Activated naive CD8-positive, alpha-beta T cell treated with anti-CD3 and anti-CD28 coated beads, Interleukin-2, amount 10 ng/mL, durations not matched to agents 7 days and 5 days (primary cell): ENCODE results near the gene ARPC5. TPM values are rescaled to one million over a fixed set of nuclear protein-coding genes. Genes with fewer than 3 reads are reported as not detected.

Source experiments
- ATAC-seq: fragments of 150-1000 bp; cut with Tn5 transposase; one replicate; pipeline ENCODE4 v1.10.0; 2021; ENCODE audit warnings: low read depth, moderate library complexity
- POLR2A ChIA-PET: fragments of 350-600 bp; sonication (Branson Sonifier 250); formaldehyde crosslinking; loops from one replicate; lab custom pipeline; 2021; ENCODE audit warnings: antibody characterized with exemption; lab: Charles Lee
- DNase-seq: peaks from one replicate; pipeline ENCODE4 v3.0.0; 2021
- H3K27ac Mint-ChIP-seq: one replicate; pipeline ENCODE4 v1.8.0; 2022; ENCODE audit warnings: mild to moderate bottlenecking, mixed read lengths
- H3K27me3 Mint-ChIP-seq: one replicate; pipeline ENCODE4 v1.8.0; 2022; ENCODE audit warnings: mild to moderate bottlenecking, moderate library complexity, mixed read lengths
- H3K36me3 Mint-ChIP-seq: one replicate; pipeline ENCODE4 v1.8.0; 2021; ENCODE audit warnings: mild to moderate bottlenecking, mixed read lengths
- H3K4me1 Mint-ChIP-seq: one replicate; pipeline ENCODE4 v1.8.0; 2021; ENCODE audit warnings: mixed read lengths
- H3K4me3 Mint-ChIP-seq: one replicate; pipeline ENCODE4 v1.8.0; 2022; ENCODE audit warnings: mild to moderate bottlenecking, moderate library complexity, mixed read lengths
- H3K9me3 Mint-ChIP-seq: one replicate; pipeline ENCODE4 v1.8.0; 2021; ENCODE audit warnings: mixed read lengths
- total RNA-seq, 2 experiments: library from RNA; stranded (reverse); gene quantifications; one replicate each; pipeline ENCODE4 v1.2.3, GENCODE V29; 2021

The ARPC5 gene
- total RNA-seq, 2 experiments from 2014 or later, result 186 to 207 TPM

- Mint-ChIP-seq H3K4me3 (peak overlapping the region; percentile 7), H3K36me3 (peaks cover 2% of the 10 kb centered on the region), H3K27me3 (peaks cover under 1% of the 10 kb centered on the region), H3K27ac (peak overlapping the region; percentile 5), H3K9me3 (no peaks in the 10 kb centered on the region), H3K4me1 (peaks cover 32% of the 10 kb centered on the region)
- peak; percentile 61 for ATAC-seq
- DNase-seq, result peak; percentile 68
- POLR2A ChIA-PET, result interaction anchor here (1.0 kb wide), 1 partner anchor 29 kb away, joined by 3 read pairs; no protein-coding TSS in a partner anchor
Observed at GRCh38 chr1:183655562-183656075, 20.0 kb upstream of the ARPC5 start.

DNA sequence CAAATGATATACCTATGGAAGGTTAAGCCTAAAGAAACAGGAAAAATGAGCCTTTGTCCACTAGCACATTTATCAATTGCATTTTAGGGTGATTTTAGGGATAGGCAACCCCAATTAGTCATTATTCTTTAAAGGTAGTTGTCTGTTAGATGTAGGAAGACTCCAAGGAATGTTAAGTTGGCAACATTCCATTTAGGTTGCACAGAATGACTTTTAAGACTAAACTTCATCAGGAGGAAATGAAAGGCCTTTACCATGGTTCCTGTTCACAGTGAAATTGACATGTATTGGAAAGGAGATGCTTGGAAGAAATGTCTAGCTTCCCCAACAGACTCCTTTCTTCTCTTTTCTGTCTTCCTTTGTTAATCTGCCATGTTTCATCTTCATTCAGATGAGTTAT lies 19.1 kb upstream of the ARPC5 start:
- peaks cover 32% of the 10 kb centered on the region for H3K4me1 Mint-ChIP-seq
- ATAC-seq (no peak), DNase-seq (no peak)
- no peaks in the 10 kb centered on the region for H3K27me3 Mint-ChIP-seq
- H3K4me3 Mint-ChIP-seq, result no peak overlapping the region
- no peaks in the 10 kb centered on the region for H3K9me3 Mint-ChIP-seq
- no peak overlapping the region for H3K27ac Mint-ChIP-seq
- peaks cover 2% of the 10 kb centered on the region for H3K36me3 Mint-ChIP-seq
- POLR2A ChIA-PET, result interaction anchor here (1.0 to 1.2 kb wide), 2 partner anchors 30 to 176 kb away, joined by 3 read pairs; no protein-coding TSS in a partner anchor

DNA sequence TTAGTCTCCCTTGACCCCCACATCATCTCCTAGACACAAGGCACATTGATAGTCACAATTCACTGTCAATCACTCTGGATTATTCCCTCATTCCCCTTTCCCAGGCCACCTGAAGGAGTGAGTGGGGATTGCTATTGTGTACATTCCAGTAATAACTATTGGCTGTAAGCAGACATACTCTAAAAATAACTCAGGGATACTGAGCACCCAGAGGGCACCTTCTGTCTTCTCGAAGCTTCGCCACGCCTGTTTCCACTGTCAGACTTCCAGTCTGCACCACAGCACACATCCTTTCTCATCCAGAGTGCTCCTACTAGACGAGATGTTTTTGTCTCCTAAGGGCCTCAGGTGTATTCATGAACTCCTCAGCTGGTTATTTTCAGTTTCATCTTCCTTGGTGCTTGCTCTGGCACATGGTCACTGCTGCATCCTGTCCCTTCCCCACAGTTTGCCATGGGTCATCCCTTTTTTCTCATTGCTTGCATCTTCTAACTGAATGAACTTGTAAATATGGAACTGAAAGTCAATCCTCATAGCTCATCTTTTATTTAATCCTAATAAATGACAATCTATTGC lies 18.4 kb upstream of the ARPC5 start:
- ATAC-seq (no peak), DNase-seq (no peak)
- H3K9me3 Mint-ChIP-seq, result no peaks in the 10 kb centered on the region
- peaks cover 32% of the 10 kb centered on the region for H3K4me1 Mint-ChIP-seq
- no peaks in the 10 kb centered on the region for H3K27me3 Mint-ChIP-seq
- no peak overlapping the region for H3K4me3 Mint-ChIP-seq
- peaks cover 2% of the 10 kb centered on the region for H3K36me3 Mint-ChIP-seq
- H3K27ac Mint-ChIP-seq, result peak overlapping the region; percentile 5
- POLR2A ChIA-PET, result interaction anchor here (1.2 to 1.3 kb wide), 2 partner anchors 20 to 175 kb away, joined by 3 to 6 read pairs; no protein-coding TSS in a partner anchor

DNA sequence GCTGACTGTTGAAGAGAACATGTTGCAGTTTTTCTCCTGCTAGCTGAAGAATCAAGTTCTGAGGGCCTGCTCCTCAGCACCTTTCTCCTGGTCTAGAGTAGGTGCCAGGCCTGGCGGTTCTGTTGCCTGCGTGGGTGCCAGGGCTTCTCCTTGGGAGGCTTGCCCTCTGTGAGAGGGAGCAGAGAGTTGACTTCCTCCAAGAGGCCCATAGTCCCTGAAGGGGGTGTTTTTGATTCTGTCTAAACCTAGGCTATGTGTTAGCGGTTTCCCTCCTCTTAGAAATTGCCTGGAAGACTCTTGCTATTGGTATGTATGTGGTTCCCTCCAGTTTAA lies 17.8 kb upstream of the ARPC5 start:
- Mint-ChIP-seq H3K4me3 (no peak overlapping the region), H3K27ac (peak overlapping the region; percentile 5), H3K9me3 (no peaks in the 10 kb centered on the region), H3K4me1 (peaks cover 32% of the 10 kb centered on the region), H3K36me3 (peaks cover 2% of the 10 kb centered on the region), H3K27me3 (no peaks in the 10 kb centered on the region)
- DNase-seq (no peak), ATAC-seq (no peak)
- POLR2A ChIA-PET, result interaction anchor here (0.6 to 1.3 kb wide), 3 partner anchors 20 to 1392 kb away, joined by 3 to 6 read pairs (median 5); no protein-coding TSS in a partner anchor

- no peak for DNase-seq
- H3K4me3 Mint-ChIP-seq, result peak within 1 kb of the TSS; percentile 35
- peak; percentile 40 for ATAC-seq
- POLR2A ChIA-PET, result interaction anchor here (0.6 to 1.3 kb wide), 2 partner anchors 19 to 1393 kb away, joined by 5 to 6 read pairs; no protein-coding TSS in a partner anchor
- H3K27ac Mint-ChIP-seq, result peak within 1 kb of the TSS; percentile 58
- H3K36me3 Mint-ChIP-seq, result peaks cover 2% of the 10 kb centered on the region
- H3K4me1 Mint-ChIP-seq, result peaks cover 32% of the 10 kb centered on the region
- H3K9me3 Mint-ChIP-seq, result no peaks in the 10 kb centered on the region
- H3K27me3 Mint-ChIP-seq, result no peaks in the 10 kb centered on the region
Observed at GRCh38 chr1:183652547-183653461, 17.2 kb upstream of the ARPC5 start, which contains the start of gene APOBEC4. APOBEC4 (minus strand) TSS chr1:183653316; CDS start chr1:183648781, 4,535 bp downstream.

- ATAC-seq (peak; percentile 73), DNase-seq (no peak)
- Mint-ChIP-seq H3K9me3 (no peaks in the 10 kb centered on the region), H3K36me3 (peaks cover 2% of the 10 kb centered on the region), H3K4me1 (peaks cover 32% of the 10 kb centered on the region), H3K27me3 (no peaks in the 10 kb centered on the region), H3K4me3 (peak overlapping the region; percentile 35), H3K27ac (peak overlapping the region; percentile 58)
- POLR2A ChIA-PET, result no interaction called here
Observed at GRCh38 chr1:183652107-183652506, 16.5 kb upstream of the ARPC5 start.

GRCh38 chr1:183651612-183652011 lies 16.0 kb upstream of the ARPC5 start:
- ATAC-seq, result no peak
- no peak for DNase-seq
- H3K36me3 Mint-ChIP-seq, result peaks cover 2% of the 10 kb centered on the region
- peak overlapping the region; percentile 58 for H3K27ac Mint-ChIP-seq
- peak overlapping the region; percentile 35 for H3K4me3 Mint-ChIP-seq
- peaks cover 32% of the 10 kb centered on the region for H3K4me1 Mint-ChIP-seq
- POLR2A ChIA-PET, result no interaction called here
- H3K9me3 Mint-ChIP-seq, result no peaks in the 10 kb centered on the region
- no peaks in the 10 kb centered on the region for H3K27me3 Mint-ChIP-seq

DNA sequence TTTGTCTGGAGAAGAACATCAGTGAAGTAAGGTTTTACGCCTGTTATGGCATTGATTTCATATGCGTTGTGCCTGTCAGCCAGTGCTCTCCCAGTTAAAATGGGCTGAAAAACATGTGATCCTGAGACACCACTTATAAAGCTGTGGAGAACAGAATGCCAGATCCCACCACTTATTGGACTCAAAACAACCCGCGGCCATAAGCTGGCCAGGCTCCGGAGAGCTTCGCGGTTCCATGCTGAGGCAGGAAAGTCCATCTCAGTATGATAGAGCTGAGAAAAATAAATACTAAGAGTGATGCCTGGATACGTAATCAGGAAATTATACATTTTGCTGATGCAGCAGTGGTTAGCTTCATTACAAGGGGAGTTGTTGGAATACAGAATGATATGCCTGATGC lies 12.5 kb upstream of the ARPC5 start:
- DNase-seq (no peak), ATAC-seq (no peak)
- POLR2A ChIA-PET, result no interaction called here
- H3K27ac Mint-ChIP-seq, result no peak overlapping the region
- H3K9me3 Mint-ChIP-seq, result no peaks in the 10 kb centered on the region
- peaks cover 19% of the 10 kb centered on the region for H3K4me1 Mint-ChIP-seq
- H3K36me3 Mint-ChIP-seq, result peaks cover 2% of the 10 kb centered on the region
- H3K4me3 Mint-ChIP-seq, result no peak overlapping the region
- no peaks in the 10 kb centered on the region for H3K27me3 Mint-ChIP-seq

DNA sequence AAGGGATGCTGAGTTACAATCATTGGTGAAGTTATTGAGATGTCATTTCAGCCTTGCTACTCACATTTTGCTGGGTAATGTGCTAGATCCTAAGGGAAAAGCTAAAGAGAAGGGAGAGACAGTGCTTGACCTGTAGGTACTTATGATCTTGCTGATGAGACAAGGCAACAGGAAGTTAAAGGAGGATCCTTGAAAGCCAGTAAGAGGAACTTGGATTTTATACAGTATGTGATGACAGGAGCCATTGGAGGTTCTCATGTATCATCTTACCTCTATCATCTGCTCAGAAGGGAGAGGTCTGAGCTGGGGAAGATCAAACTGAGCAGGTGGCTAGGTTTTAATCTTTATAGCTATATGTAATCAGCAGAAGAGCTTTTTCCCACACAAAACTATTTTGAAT lies 11.2 kb upstream of the ARPC5 start:
- Mint-ChIP-seq H3K27ac (no peak overlapping the region), H3K36me3 (peaks cover 1% of the 10 kb centered on the region), H3K9me3 (no peaks in the 10 kb centered on the region), H3K4me1 (peaks cover 6% of the 10 kb centered on the region), H3K27me3 (no peaks in the 10 kb centered on the region), H3K4me3 (no peak overlapping the region)
- POLR2A ChIA-PET, result no interaction called here
- DNase-seq, result no peak
- ATAC-seq, result no peak

- ATAC-seq (no peak), DNase-seq (no peak)
- POLR2A ChIA-PET, result no interaction called here
- Mint-ChIP-seq H3K27ac (no peak overlapping the region), H3K9me3 (no peaks in the 10 kb centered on the region), H3K27me3 (no peaks in the 10 kb centered on the region), H3K4me3 (no peak overlapping the region), H3K4me1 (no peaks in the 10 kb centered on the region), H3K36me3 (no peaks in the 10 kb centered on the region)
Observed at GRCh38 chr1:183645531-183645930, 9.9 kb upstream of the ARPC5 start.

GRCh38 chr1:183642166-183642565 lies 6.6 kb upstream of the ARPC5 start:
- H3K9me3 Mint-ChIP-seq, result no peaks in the 10 kb centered on the region
- H3K36me3 Mint-ChIP-seq, result peaks cover 2% of the 10 kb centered on the region
- H3K27ac Mint-ChIP-seq, result no peak overlapping the region
- H3K4me1 Mint-ChIP-seq, result peaks cover under 1% of the 10 kb centered on the region
- POLR2A ChIA-PET, result no interaction called here
- DNase-seq, result no peak
- no peak for ATAC-seq
- no peak overlapping the region for H3K4me3 Mint-ChIP-seq
- peaks cover 10% of the 10 kb centered on the region for H3K27me3 Mint-ChIP-seq

DNA sequence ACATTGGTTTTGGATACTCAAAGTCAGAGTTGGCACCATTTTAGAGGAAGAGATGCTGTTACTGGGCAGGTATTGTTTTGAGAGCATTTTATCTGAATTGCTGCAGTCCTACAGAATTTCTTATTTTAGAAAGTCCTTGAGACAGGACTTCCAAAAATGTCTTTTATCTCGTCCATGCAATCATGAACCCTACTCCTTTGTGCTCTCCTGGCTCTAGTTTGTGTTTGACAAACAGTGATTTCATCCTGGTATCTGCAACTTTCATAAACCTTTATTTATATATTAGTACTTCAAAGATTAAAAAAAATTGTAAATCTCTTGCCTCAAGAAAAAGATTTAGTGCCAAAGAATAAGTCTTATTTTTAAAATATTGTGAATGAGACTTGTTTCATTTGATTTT lies 4.6 kb upstream of the ARPC5 start:
- Mint-ChIP-seq H3K36me3 (peaks cover 2% of the 10 kb centered on the region), H3K27me3 (peaks cover 22% of the 10 kb centered on the region), H3K4me3 (no peak overlapping the region), H3K27ac (no peak overlapping the region), H3K9me3 (no peaks in the 10 kb centered on the region), H3K4me1 (peaks cover 13% of the 10 kb centered on the region)
- POLR2A ChIA-PET, result no interaction called here
- no peak for DNase-seq
- ATAC-seq, result no peak

DNA sequence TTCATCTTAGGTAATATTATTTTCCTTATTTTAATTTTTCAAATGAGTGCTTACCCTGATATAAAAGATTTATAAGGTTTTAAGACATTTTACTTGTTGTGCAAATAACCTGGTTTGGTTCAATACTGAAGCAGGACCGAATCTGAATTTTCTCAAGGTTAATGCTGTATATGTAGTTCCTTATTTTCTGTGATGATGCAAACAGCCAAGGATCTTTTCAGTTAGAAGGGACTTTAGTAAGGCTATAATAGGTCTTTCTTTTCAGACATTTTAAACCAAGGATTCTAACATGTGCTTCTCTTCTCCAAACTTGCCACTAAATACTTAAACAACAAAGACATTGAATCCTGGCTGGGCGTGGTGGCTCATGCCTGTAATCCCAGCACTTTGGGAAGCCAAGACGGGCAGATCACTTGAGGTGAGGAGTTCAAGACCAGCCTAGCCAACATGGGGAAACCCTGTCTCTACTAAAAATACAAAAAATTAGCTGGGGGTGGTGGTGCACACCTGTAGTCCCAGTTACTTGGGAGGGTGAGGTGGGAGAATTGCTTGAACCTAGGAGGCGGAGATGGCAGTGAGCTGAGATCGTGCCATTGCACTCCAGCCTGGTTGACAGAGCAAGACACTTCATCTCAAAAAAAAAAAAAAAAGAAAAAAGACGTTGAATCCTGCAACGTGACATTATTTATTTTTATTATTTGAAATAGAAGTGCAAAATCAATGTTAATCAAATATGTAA lies 3.2 kb upstream of the ARPC5 start:
- ATAC-seq (no peak), DNase-seq (no peak)
- H3K9me3 Mint-ChIP-seq, result no peaks in the 10 kb centered on the region
- peaks cover 22% of the 10 kb centered on the region for H3K27me3 Mint-ChIP-seq
- H3K4me3 Mint-ChIP-seq, result no peak overlapping the region
- H3K27ac Mint-ChIP-seq, result no peak overlapping the region
- POLR2A ChIA-PET, result no interaction called here
- peaks cover 3% of the 10 kb centered on the region for H3K36me3 Mint-ChIP-seq
- H3K4me1 Mint-ChIP-seq, result peaks cover 13% of the 10 kb centered on the region
